ENCODE measurements around the gene GABRB2. TPM values are rescaled to one million over a fixed set of nuclear protein-coding genes. Genes with fewer than 3 reads are reported as not detected.

GABRB2 gene
- total and polyA plus RNA-seq, 2 experiments from 2014 or later, result 0.11 to 0.94 TPM

DNA sequence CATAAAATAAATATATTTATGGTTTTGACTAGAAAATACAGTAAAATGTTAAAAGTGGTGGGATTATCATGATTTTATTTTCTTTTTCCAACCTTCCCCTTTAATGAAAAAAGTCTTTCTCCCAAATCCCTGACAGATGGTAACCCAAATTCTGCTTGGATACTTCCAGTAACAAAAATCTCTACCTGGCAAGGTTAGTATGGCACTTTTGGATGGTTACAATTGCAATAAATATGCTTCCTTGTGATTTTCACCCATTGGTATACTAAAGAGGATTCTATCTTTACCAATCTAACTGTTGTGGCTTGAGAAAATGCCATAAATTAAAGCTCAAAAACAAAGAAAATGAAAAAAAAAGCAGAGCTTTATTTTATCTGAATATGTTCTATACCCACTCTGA lies 62.8 kb downstream of the GABRB2 start (continued):
- TF ChIP-seq, protein P1, sequence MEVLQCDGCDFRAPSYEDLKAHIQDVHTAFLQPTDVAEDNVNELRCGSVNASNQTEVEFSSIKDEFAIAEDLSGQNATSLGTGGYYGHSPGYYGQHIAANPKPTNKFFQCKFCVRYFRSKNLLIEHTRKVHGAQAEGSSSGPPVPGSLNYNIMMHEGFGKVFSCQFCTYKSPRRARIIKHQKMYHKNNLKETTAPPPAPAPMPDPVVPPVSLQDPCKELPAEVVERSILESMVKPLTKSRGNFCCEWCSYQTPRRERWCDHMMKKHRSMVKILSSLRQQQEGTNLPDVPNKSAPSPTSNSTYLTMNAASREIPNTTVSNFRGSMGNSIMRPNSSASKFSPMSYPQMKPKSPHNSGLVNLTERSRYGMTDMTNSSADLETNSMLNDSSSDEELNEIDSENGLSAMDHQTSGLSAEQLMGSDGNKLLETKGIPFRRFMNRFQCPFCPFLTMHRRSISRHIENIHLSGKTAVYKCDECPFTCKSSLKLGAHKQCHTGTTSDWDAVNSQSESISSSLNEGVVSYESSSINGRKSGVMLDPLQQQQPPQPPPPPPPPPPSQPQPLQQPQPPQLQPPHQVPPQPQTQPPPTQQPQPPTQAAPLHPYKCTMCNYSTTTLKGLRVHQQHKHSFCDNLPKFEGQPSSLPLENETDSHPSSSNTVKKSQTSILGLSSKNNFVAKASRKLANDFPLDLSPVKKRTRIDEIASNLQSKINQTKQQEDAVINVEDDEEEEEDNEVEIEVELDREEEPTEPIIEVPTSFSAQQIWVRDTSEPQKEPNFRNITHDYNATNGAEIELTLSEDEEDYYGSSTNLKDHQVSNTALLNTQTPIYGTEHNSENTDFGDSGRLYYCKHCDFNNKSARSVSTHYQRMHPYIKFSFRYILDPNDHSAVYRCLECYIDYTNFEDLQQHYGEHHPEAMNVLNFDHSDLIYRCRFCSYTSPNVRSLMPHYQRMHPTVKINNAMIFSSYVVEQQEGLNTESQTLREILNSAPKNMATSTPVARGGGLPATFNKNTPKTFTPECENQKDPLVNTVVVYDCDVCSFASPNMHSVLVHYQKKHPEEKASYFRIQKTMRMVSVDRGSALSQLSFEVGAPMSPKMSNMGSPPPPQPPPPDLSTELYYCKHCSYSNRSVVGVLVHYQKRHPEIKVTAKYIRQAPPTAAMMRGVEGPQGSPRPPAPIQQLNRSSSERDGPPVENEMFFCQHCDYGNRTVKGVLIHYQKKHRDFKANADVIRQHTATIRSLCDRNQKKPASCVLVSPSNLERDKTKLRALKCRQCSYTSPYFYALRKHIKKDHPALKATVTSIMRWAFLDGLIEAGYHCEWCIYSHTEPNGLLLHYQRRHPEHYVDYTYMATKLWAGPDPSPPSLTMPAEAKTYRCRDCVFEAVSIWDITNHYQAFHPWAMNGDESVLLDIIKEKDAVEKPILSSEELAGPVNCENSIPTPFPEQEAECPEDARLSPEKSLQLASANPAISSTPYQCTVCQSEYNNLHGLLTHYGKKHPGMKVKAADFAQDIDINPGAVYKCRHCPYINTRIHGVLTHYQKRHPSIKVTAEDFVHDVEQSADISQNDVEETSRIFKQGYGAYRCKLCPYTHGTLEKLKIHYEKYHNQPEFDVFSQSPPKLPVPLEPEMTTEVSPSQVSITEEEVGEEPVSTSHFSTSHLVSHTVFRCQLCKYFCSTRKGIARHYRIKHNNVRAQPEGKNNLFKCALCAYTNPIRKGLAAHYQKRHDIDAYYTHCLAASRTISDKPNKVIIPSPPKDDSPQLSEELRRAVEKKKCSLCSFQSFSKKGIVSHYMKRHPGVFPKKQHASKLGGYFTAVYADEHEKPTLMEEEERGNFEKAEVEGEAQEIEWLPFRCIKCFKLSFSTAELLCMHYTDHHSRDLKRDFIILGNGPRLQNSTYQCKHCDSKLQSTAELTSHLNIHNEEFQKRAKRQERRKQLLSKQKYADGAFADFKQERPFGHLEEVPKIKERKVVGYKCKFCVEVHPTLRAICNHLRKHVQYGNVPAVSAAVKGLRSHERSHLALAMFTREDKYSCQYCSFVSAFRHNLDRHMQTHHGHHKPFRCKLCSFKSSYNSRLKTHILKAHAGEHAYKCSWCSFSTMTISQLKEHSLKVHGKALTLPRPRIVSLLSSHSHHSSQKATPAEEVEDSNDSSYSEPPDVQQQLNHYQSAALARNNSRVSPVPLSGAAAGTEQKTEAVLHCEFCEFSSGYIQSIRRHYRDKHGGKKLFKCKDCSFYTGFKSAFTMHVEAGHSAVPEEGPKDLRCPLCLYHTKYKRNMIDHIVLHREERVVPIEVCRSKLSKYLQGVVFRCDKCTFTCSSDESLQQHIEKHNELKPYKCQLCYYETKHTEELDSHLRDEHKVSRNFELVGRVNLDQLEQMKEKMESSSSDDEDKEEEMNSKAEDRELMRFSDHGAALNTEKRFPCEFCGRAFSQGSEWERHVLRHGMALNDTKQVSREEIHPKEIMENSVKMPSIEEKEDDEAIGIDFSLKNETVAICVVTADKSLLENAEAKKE (CRISPR knock-in tag; IDR thresholded peaks at IDR 0.05), result no peak

- Histone ChIP-seq H2AFZ (no peak overlapping the region), H3K27me3 (ENCODE audit: insufficient read depth) (no peaks in the 10 kb centered on the region), H3K4me3 (no peak overlapping the region), H3K9me2 (ENCODE audit: insufficient read depth) (no peaks in the 10 kb centered on the region; the same call in 1 of the 2 replicates), H3K4me1 (ENCODE audit: insufficient read depth) (no peaks in the 10 kb centered on the region), H3K27ac (ENCODE audit: low read depth) (no peak overlapping the region), H4K20me1 (replicated peaks; ENCODE audit: insufficient read depth) (no peaks in the 10 kb centered on the region), H3K79me2 (replicated peaks; ENCODE audit: insufficient read depth) (no peaks in the 10 kb centered on the region), H3K4me2 (no peak overlapping the region), H3K36me3 (ENCODE audit: insufficient read depth) (no peaks in the 10 kb centered on the region), H3F3A (replicated peaks; ENCODE audit: low read depth) (no peaks in the 10 kb centered on the region)
- no peak overlapping the region for H3K4me3 Mint-ChIP-seq
- TF ChIP-seq JUNB (IDR thresholded peaks at IDR 0.05; ENCODE audit: unreplicated experiment), result no peak
- TF ChIP-seq ETS1 (IDR thresholded peaks at IDR 0.05), result no peak
- TF ChIP-seq NANOG (IDR thresholded peaks at IDR 0.05; ENCODE audit: borderline replicate concordance), result no peak
- no peak for TF ChIP-seq EZH2phosphoT487 (IDR thresholded peaks at IDR 0.05; ENCODE audit: unreplicated experiment)
- no peaks in the 10 kb centered on the region for H3K9me3 Mint-ChIP-seq
- H3K36me3 Mint-ChIP-seq (ENCODE audit: low read depth), result no peaks in the 10 kb centered on the region
- no peak overlapping the region for H3K27ac Mint-ChIP-seq
- no peaks in the 10 kb centered on the region for H3K27me3 Mint-ChIP-seq (ENCODE audit: insufficient read depth, low read depth, poor library complexity)
- DNase-seq (ENCODE audit: low spot score) (no peak), ATAC-seq (no peak)
- no peaks in the 10 kb centered on the region for H3K4me1 Mint-ChIP-seq
Observed at GRCh38 chr5:161481922-161482321, 64.6 kb downstream of the GABRB2 start.

Measured in GM23338 (cell line).